ENCODE results near the gene PTRH1. TPM values are rescaled to one million over a fixed set of nuclear protein-coding genes. Genes with fewer than 3 reads are reported as not detected.

Gene PTRH1
- total and polyA plus RNA-seq, 10 of the 15 experiments (the other 5 are each of a cell fraction or from before 2014, with no cell fraction given): 0.69 to 38.4 (median 10.2) TPM

DNA sequence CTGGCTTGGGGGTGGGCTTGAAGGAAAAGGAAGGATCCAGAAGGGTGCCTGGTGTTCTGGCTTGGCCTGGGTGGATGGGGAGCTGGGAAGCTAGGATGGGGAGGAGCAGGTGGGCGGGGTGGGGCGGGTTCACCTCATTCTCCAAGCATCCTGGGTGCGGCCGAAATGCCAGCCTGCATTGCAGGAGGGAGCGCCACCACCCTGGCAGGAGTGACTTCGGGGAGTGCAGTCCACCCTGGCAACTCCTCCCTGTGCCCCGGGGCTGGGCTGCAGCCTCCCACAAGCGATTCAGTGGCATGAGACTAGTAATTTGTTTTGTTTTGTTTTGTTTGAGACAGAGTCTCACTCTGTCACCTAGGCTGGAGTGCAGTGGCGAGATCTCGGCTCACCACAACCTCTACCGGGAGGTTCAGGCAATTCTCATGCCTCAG lies 5.9 kb upstream of the PTRH1 start:
- ATAC-seq (no peak), FAIRE-seq (no peak), DNase-seq (ENCODE audit: low read depth, low spot score) (no peak)
- H2AFZ ChIP-seq (ENCODE audit: control insufficient read depth, low read depth, low read length): no peak overlapping the region
- no peaks in the 10 kb centered on the region for H3K4me1 ChIP-seq (ENCODE audit: control insufficient read depth, insufficient read depth, low read length)
- H3K9me3 ChIP-seq (replicated peaks; ENCODE audit: control insufficient read depth, insufficient read depth, low read length): no peaks in the 10 kb centered on the region
- no peak overlapping the region for H3K27ac ChIP-seq (ENCODE audit: control insufficient read depth, insufficient read depth)
- no peak overlapping the region for H3K4me2 ChIP-seq (ENCODE audit: control insufficient read depth, insufficient read depth)
- TF ChIP-seq CTCF (IDR thresholded peaks at IDR 0.05 in 2 of 3, conservative IDR thresholded peaks at IDR 0.05 in 1 of 3; ENCODE audit: control insufficient read depth in 2 of 3, extremely low read depth in 1 of 3, insufficient read depth in 1 of 3, low read depth in 3 of 3, low read length in 3 of 3): no peak
- TF ChIP-seq SREBF2 (IDR thresholded peaks at IDR 0.05; ENCODE audit: low read length): no peak
- no peak for TF ChIP-seq GATAD2B (conservative IDR thresholded peaks at IDR 0.05; ENCODE audit: low read depth)
- TF ChIP-seq CREM (IDR thresholded peaks at IDR 0.05; ENCODE audit: low read depth): no peak
- no peak for TF ChIP-seq POLR2AphosphoS5 (IDR thresholded peaks at IDR 0.05; ENCODE audit: low read length)
- TF ChIP-seq NKRF (conservative IDR thresholded peaks at IDR 0.05): no peak
- TF ChIP-seq IKZF2 (IDR thresholded peaks at IDR 0.05): no peak
- TF ChIP-seq, protein P1, sequence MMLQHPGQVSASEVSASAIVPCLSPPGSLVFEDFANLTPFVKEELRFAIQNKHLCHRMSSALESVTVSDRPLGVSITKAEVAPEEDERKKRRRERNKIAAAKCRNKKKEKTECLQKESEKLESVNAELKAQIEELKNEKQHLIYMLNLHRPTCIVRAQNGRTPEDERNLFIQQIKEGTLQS (IDR thresholded peaks at IDR 0.05; ENCODE audit: borderline replicate concordance, extremely low read depth, low read depth, low read length): no peak
- no peak for TF ChIP-seq TARDBP (IDR thresholded peaks at IDR 0.05; ENCODE audit: borderline replicate concordance)
- no peak for TF ChIP-seq ZBTB33 (IDR thresholded peaks at IDR 0.05)
- no peak overlapping the region for H3K9ac ChIP-seq (ENCODE audit: control insufficient read depth, insufficient read depth, low read length)
- in situ Hi-C loops (cut with MboI): no loop called here
- intact Hi-C loops (cut with micrococcal nuclease; ENCODE audit: unreplicated experiment): no loop called here
- ChIA-PET CTCF (no interaction called here), POLR2A (no interaction called here), RAD21 (ENCODE audit: unreplicated experiment) (no interaction called here), SMC1A (ENCODE audit: uncharacterized antibody, unreplicated experiment) (no interaction called here)
- H4K20me1 ChIP-seq (ENCODE audit: control insufficient read depth, insufficient read depth): no peaks in the 10 kb centered on the region
- no peak overlapping the region for H3K4me3 ChIP-seq
- no peaks in the 10 kb centered on the region for H3K36me3 ChIP-seq (ENCODE audit: control insufficient read depth in 2 of 2, insufficient read depth in 2 of 2, low read length in 1 of 2)
- WGBS (ENCODE audit: insufficient coverage, insufficient replicate concordance, low lambda C conversion rate, missing lambda C conversion rate): 36% methylated on average over 7 of the region's 11 CpGs
- no TSS peak for BruUV-seq (replicated peaks)
- H3K79me2 ChIP-seq (ENCODE audit: control insufficient read depth, insufficient read depth, low read length): no peaks in the 10 kb centered on the region
- H3K27me3 ChIP-seq (replicated peaks in 1 of 2; ENCODE audit: control insufficient read depth in 2 of 2, insufficient read depth in 2 of 2, low read length in 1 of 2): no peaks in the 10 kb centered on the region

Measured in GM12878 (cell line).